Bronchial epithelial cell (primary cell): ENCODE data around the gene CSF1. TPM values are rescaled to one million over a fixed set of nuclear protein-coding genes. Genes with fewer than 3 reads are reported as not detected.

ENCODE experiments used
- DNase-seq: peaks from one replicate; pipeline ENCODE4 v3.0.0-alpha.2; 2010; ENCODE audit warnings: low read depth
- FAIRE-seq: peaks from 2 replicates; lab custom pipeline; 2011; peaks lifted over from hg19 to GRCh38; lab: Jason Lieb, UNC
- H3K27me3 ChIP-seq: 2 replicates; pipeline ENCODE4 v1.5.1; 2011; ENCODE audit warnings: low read length; ENCODE audit not compliant: control insufficient read depth, insufficient read depth
- H3K36me3 ChIP-seq: 2 replicates; pipeline ENCODE4 v1.5.1; 2011; ENCODE audit warnings: low read length; ENCODE audit not compliant: control insufficient read depth, insufficient read depth
- H3K4me3 ChIP-seq: 2 replicates; pipeline ENCODE4 v1.5.1; 2011; ENCODE audit warnings: mild to moderate bottlenecking, low read depth, low read length, control low read depth
- total RNA-seq: library from RNA; depleted of rRNA; stranded (reverse); fragments of >200 nt; gene quantifications from 2 replicates; pipeline ENCODE4 v1.2.1, GENCODE V29; 2014
- TF ChIP-seq, protein P1 (sequence below): IDR thresholded peaks from 2 replicates; pipeline ENCODE4 v1.5.1; 2011; ENCODE audit warnings: mild to moderate bottlenecking, moderate library complexity, low read length, control low read depth, inconsistent platforms; ENCODE audit not compliant: insufficient read depth, severe bottlenecking

The CSF1 gene
- total RNA-seq, 1 donor from 2014 or later = 1.1 TPM

DNA sequence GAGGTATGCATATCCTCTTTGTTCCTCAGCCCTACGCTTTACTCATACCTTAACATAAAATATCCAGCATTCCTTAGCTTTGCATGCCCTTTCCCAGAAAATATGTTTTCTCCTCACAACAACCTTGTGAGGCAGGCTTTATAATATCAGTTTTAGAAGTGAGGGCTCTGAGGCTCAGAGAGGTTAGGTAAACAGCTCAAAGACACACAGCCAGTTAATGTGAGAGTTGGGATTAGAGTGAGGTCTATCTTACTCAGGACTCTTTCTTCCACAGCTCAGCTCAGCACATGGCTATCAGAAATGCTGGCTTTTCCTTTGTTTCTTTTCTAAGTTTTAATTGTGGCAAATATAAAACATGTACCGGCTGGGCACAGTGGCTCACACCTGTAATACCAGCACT lies 27.9 kb downstream of the CSF1 start:
- no peak for FAIRE-seq
- TF ChIP-seq, protein P1, sequence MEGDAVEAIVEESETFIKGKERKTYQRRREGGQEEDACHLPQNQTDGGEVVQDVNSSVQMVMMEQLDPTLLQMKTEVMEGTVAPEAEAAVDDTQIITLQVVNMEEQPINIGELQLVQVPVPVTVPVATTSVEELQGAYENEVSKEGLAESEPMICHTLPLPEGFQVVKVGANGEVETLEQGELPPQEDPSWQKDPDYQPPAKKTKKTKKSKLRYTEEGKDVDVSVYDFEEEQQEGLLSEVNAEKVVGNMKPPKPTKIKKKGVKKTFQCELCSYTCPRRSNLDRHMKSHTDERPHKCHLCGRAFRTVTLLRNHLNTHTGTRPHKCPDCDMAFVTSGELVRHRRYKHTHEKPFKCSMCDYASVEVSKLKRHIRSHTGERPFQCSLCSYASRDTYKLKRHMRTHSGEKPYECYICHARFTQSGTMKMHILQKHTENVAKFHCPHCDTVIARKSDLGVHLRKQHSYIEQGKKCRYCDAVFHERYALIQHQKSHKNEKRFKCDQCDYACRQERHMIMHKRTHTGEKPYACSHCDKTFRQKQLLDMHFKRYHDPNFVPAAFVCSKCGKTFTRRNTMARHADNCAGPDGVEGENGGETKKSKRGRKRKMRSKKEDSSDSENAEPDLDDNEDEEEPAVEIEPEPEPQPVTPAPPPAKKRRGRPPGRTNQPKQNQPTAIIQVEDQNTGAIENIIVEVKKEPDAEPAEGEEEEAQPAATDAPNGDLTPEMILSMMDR = no peak
- no peak for DNase-seq
- Histone ChIP-seq H3K4me3 (no peak overlapping the region), H3K27me3 (no peaks in the 10 kb centered on the region), H3K36me3 (no peaks in the 10 kb centered on the region)

- DNase-seq (no peak), FAIRE-seq (no peak)
- Histone ChIP-seq H3K36me3 (no peaks in the 10 kb centered on the region), H3K27me3 (no peaks in the 10 kb centered on the region), H3K4me3 (no peak overlapping the region)
- TF ChIP-seq, protein P1 = no peak
Measured at GRCh38 chr1:109942434-109942833, 31.8 kb downstream of the CSF1 start.

DNA sequence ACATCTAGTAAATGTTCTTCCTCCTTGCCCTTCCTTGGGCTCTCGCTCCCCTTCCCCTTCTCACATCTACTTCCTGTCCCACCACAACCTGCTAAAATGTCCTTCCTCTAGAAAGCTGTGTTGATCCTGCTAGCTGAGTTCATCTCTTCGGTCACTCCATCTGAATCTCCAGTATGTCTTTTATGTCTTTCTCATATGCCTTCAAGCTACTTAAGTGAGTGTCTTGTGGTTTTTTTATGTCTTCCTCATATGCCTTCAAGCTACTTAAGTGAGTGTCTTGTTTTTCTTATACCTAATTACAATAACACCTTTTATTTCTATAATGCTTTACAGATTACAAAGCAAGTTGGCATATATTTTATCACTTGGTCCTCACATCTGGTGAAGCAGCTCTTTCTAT lies 33.9 kb downstream of the CSF1 start:
- FAIRE-seq = no peak
- Histone ChIP-seq H3K4me3 (no peak overlapping the region), H3K27me3 (no peaks in the 10 kb centered on the region), H3K36me3 (no peaks in the 10 kb centered on the region)
- TF ChIP-seq, protein P1 = no peak
- no peak for DNase-seq

DNA sequence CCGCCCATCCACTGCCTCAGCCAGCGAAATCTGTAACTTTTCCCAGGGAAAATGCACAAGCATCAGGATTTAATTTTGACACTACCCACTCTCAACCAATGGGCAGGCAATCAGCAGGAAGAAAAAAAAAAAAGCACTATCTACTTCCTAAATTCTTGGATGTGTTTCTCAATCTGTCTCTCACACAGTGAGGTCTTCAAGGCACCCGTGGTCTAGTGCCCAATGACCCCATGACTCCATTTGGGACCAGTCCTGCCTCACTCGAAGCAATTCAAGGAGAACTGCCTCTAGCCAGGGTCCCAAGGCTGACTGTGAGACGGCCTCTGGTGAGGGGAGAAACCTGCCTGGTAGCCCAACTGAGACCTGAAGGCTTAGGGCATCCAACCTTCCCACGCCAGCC lies 35.9 kb downstream of the CSF1 start:
- no peaks in the 10 kb centered on the region for H3K36me3 ChIP-seq
- TF ChIP-seq, protein P1 = no peak
- H3K27me3 ChIP-seq = no peaks in the 10 kb centered on the region
- DNase-seq = no peak
- H3K4me3 ChIP-seq = no peak overlapping the region
- FAIRE-seq = no peak

DNA sequence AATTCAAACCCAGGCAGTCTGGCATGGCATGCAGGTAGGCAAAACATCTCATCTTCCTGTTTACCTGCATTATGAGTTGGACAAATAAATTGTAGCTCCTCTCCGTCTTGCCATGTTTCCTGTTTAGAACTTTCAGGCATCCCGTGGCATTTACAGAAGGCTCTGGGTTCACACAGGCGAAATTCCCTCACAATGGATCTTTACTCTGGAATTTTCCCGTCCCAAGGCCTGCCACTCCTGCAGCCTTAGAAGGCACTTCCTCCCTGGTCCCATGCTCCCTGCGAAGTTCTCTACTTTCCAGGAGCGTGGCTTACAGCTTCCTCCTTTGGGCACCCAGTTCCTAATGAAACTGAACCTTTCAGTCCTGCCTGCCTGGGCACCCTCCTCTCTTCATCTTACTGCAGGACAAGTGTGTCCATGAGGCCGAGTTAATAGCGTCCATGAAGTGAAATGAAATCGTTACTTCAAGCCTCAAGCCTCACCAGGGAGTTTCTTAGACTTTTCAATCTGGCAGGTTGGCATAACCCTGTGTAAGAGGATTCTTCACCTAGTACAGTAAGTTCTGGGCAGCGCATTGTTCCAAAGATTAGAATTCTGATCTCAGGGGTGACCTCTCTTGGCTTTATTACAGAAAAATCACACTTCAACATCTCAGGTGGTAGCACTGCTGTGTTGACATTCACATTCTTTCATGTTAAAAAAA lies 37.1 kb downstream of the CSF1 start:
- no peak overlapping the region for H3K4me3 ChIP-seq
- H3K36me3 ChIP-seq = no peaks in the 10 kb centered on the region
- FAIRE-seq = no peak
- TF ChIP-seq, protein P1 = no peak
- DNase-seq = no peak
- no peaks in the 10 kb centered on the region for H3K27me3 ChIP-seq

GRCh38 chr1:109948285-109948630 lies 37.6 kb downstream of the CSF1 start:
- TF ChIP-seq, protein P1 = no peak
- no peak for DNase-seq
- no peak for FAIRE-seq
- no peaks in the 10 kb centered on the region for H3K27me3 ChIP-seq
- no peak overlapping the region for H3K4me3 ChIP-seq
- H3K36me3 ChIP-seq = no peaks in the 10 kb centered on the region
